ENCODE measurements around the gene PKP2. TPM values are rescaled to one million over a fixed set of nuclear protein-coding genes. Genes with fewer than 3 reads are reported as not detected.

PKP2 gene
- total RNA-seq, 1 donor from 2014 or later = not detected

DNA sequence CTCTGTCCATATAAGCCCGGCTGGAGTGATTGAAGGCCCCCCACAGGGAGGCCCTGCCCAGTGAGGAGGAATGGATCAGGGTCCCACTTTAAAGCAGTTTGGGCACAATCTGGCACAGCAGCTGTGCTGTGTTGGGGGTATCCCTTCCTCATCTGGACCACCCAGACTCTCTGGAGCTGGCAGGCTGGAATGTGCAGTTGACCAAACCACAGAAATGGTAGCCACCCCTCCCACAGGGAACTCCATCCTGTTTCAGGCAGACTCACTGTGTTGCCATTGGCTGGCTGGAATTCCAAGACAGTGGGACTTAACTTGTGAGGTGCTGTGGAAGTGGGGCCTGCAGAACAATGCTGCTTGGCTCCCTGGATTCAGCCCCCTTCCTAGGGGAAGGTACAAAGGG, 87.4 kb downstream of the PKP2 start:
- DNase-seq = no peak
- no peak overlapping the region for H3K4me3 Mint-ChIP-seq
- no peak for ATAC-seq (ENCODE audit: low read depth)
- H3K27ac Mint-ChIP-seq = no peak overlapping the region
- intact Hi-C loops (cut with micrococcal nuclease) = no loop called here
- H3K36me3 Mint-ChIP-seq (ENCODE audit: low read depth) = no peaks in the 10 kb centered on the region
- peaks cover 12% of the 10 kb centered on the region for H3K9me3 Mint-ChIP-seq
- POLR2A ChIA-PET = no interaction called here
- no peak for TF ChIP-seq CTCF (IDR thresholded peaks at IDR 0.05)
- CTCF ChIA-PET = no interaction called here
- H3K27me3 Mint-ChIP-seq = no peaks in the 10 kb centered on the region
- no peaks in the 10 kb centered on the region for H3K4me1 Mint-ChIP-seq

GRCh38 chr12:32804301-32804700, 92.3 kb downstream of the PKP2 start:
- no peak overlapping the region for H3K27ac Mint-ChIP-seq
- no peak for DNase-seq
- TF ChIP-seq CTCF (IDR thresholded peaks at IDR 0.05) = no peak

DNA sequence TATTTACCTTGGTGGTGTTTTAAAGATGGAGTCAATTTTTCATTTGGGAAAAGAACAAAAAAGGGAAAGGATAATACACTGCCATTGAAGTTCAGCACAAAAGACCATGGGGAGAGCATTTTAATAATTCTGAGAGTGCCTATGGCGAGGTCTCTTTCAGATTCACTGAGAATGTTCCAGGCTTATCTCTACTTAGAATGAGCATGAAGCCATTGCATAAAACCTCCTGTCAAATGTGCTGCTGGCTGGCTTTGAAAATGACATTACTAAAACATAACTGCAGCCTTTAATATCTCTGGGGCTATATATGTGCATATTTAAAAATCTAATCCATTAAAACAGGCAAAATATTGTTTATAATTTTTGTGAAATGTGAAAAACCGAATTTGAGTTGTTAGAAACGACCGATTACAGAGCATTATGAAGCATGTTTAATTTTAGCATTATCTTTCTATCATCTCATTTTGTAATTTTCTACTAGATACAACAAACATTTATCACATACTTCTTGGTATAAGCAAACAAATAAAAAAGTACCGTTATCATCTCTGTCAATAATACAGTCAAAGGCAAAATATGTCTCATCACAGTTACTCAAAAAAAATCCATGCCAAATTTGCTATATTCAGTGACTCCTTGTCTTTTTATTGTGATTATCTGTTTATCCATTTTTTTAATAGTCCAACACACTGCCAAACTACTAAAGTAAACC, 95.2 kb downstream of the PKP2 start:
- H3K9me3 Mint-ChIP-seq = peaks cover 4% of the 10 kb centered on the region
- intact Hi-C loops (cut with micrococcal nuclease) = no loop called here
- POLR2A ChIA-PET = no interaction called here

More at GRCh38 chr12:32804301-32804700, 92.3 kb downstream of the PKP2 start:
- H3K4me1 Mint-ChIP-seq = no peaks in the 10 kb centered on the region
- peaks cover 12% of the 10 kb centered on the region for H3K9me3 Mint-ChIP-seq
- intact Hi-C loops (cut with micrococcal nuclease) = no loop called here
- no peak for ATAC-seq (ENCODE audit: low read depth)
- no peak overlapping the region for H3K4me3 Mint-ChIP-seq
- ChIA-PET POLR2A (no interaction called here), CTCF (no interaction called here)
- no peaks in the 10 kb centered on the region for H3K36me3 Mint-ChIP-seq (ENCODE audit: low read depth)
- no peaks in the 10 kb centered on the region for H3K27me3 Mint-ChIP-seq

GRCh38 chr12:32794281-32794680, 102.3 kb downstream of the PKP2 start:
- ChIA-PET POLR2A (no interaction called here), CTCF (no interaction called here)
- H3K9me3 Mint-ChIP-seq = peaks cover 4% of the 10 kb centered on the region
- no peak overlapping the region for H3K27ac Mint-ChIP-seq
- H3K4me3 Mint-ChIP-seq = no peak overlapping the region
- DNase-seq (no peak), ATAC-seq (ENCODE audit: low read depth) (no peak)
- intact Hi-C loops (cut with micrococcal nuclease) = no loop called here
- no peaks in the 10 kb centered on the region for H3K4me1 Mint-ChIP-seq
- peaks cover 3% of the 10 kb centered on the region for H3K27me3 Mint-ChIP-seq
- TF ChIP-seq CTCF (IDR thresholded peaks at IDR 0.05) = no peak
- no peaks in the 10 kb centered on the region for H3K36me3 Mint-ChIP-seq (ENCODE audit: low read depth)

More for the DNA sequence above, 95.2 kb downstream of the PKP2 start:
- Mint-ChIP-seq H3K4me3 (no peak overlapping the region), H3K4me1 (no peaks in the 10 kb centered on the region), H3K36me3 (ENCODE audit: low read depth) (no peaks in the 10 kb centered on the region), H3K27me3 (no peaks in the 10 kb centered on the region), H3K27ac (no peak overlapping the region)
- CTCF ChIA-PET = no interaction called here
- ATAC-seq (ENCODE audit: low read depth) (no peak), DNase-seq (no peak)
- no peak for TF ChIP-seq CTCF (IDR thresholded peaks at IDR 0.05)

DNA sequence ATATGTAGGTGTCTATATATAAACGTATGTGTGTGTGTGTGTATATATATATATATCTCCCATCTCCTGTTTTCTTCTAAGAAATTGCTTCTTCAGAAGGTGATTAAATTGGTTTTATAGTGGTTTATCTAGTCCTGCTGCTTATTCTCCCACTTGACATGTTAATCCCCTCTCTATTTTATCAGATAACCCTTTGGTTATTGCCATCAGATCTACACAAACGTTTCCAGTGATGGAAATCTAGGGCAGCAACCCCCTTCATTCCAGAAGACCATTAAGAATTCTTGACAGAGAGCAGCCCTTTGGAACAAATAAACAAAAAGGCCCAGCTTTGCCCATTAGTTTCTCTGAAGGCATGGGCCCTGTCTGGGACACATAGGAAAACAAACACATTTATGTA, 106.7 kb downstream of the PKP2 start:
- ChIA-PET CTCF (no interaction called here), POLR2A (no interaction called here)
- H3K27ac Mint-ChIP-seq = no peak overlapping the region
- no peaks in the 10 kb centered on the region for H3K36me3 Mint-ChIP-seq (ENCODE audit: low read depth)
- DNase-seq (no peak), ATAC-seq (ENCODE audit: low read depth) (no peak)
- H3K9me3 Mint-ChIP-seq = no peaks in the 10 kb centered on the region
- H3K4me1 Mint-ChIP-seq = no peaks in the 10 kb centered on the region
- intact Hi-C loops (cut with micrococcal nuclease) = no loop called here
- H3K27me3 Mint-ChIP-seq = peaks cover 2% of the 10 kb centered on the region
- TF ChIP-seq CTCF (IDR thresholded peaks at IDR 0.05) = no peak
- no peak overlapping the region for H3K4me3 Mint-ChIP-seq
